PC-3 (cell line): Measurements from ENCODE around the gene SRSF8. TPM values are rescaled to one million over a fixed set of nuclear protein-coding genes. Genes with fewer than 3 reads are reported as not detected.

Source experiments
- ATAC-seq: fragments of 200-7000 bp; cut with Tn5 transposase; 2 replicates; pipeline ENCODE4 v1.9.1; 2020; ENCODE audit warnings: mild to moderate bottlenecking, moderate library complexity
- BruUV-seq: library from RNA; stranded (reverse); fragments of 400-500 nt; replicated peaks from 2 replicates; lab custom pipeline; 2021; lab: Mats Ljungman, UMichigan
- CTCF ChIA-PET: fragments of 300-600 bp; sonication (Branson Sonifier 250); formaldehyde crosslinking; loops from one replicate; lab custom pipeline; 2022; ENCODE audit warnings: antibody characterized with exemption; lab: Charles Lee
- POLR2A ChIA-PET: fragments of 300-600 bp; sonication (Branson Sonifier 250); formaldehyde crosslinking; loops from one replicate; lab custom pipeline; 2022; ENCODE audit warnings: antibody characterized with exemption; ENCODE audit not compliant: unreplicated experiment; lab: Charles Lee
- DNase-seq: peaks from one replicate; pipeline ENCODE4 v3.0.0-alpha.2; 2015
- H2AFZ ChIP-seq: fragments of 300-600 bp; sonication (generic); 2 replicates; pipeline ENCODE4 v1.6.0; 2016; ENCODE audit warnings: antibody characterized with exemption, low read length
- H3F3A ChIP-seq: fragments of 300-600 bp; sonication (generic); one replicate; pipeline ENCODE4 v1.6.0; 2017; ENCODE audit warnings: antibody characterized with exemption, low read length, control low read depth, mild to moderate bottlenecking; ENCODE audit not compliant: unreplicated experiment
- H3K27ac ChIP-seq: fragments of 300-600 bp; sonication (generic); 2 replicates; pipeline ENCODE4 v1.5.1; 2016; ENCODE audit warnings: mild to moderate bottlenecking, low read length
- H3K27me3 ChIP-seq: fragments of 300-600 bp; sonication (generic); 2 replicates; pipeline ENCODE4 v1.6.1; 2016; ENCODE audit warnings: low read length, mixed read lengths
- H3K36me3 ChIP-seq: fragments of 300-600 bp; sonication (generic); 2 replicates; pipeline ENCODE4 v1.6.1; 2016; ENCODE audit warnings: low read depth, mixed run types, low read length, mixed read lengths
- H3K4me1 ChIP-seq: fragments of 300-600 bp; sonication (generic); 2 replicates; pipeline ENCODE4 v1.5.1; 2016; ENCODE audit warnings: low read length; ENCODE audit not compliant: insufficient read depth
- H3K4me2 ChIP-seq: fragments of 300-600 bp; sonication (generic); 2 replicates; pipeline ENCODE4 v1.6.0; 2016; ENCODE audit warnings: low read length
- H3K4me3 ChIP-seq: fragments of 300-600 bp; sonication (generic); 2 replicates; pipeline ENCODE4 v1.5.1; 2016; ENCODE audit warnings: mild to moderate bottlenecking, low read length, mixed read lengths
- H3K79me2 ChIP-seq: fragments of 300-600 bp; sonication (generic); 2 replicates; pipeline ENCODE4 v1.6.1; 2017; ENCODE audit warnings: low read length, mixed read lengths
- H3K9ac ChIP-seq: fragments of 300-600 bp; sonication (generic); 2 replicates; pipeline ENCODE4 v1.6.0; 2016; ENCODE audit warnings: mild to moderate bottlenecking, low read length
- H3K9me2 ChIP-seq: fragments of 300-600 bp; sonication (generic); replicated peaks from 2 replicates; pipeline ENCODE4 v1.6.1; 2016; ENCODE audit warnings: mixed run types, low read length, mixed read lengths
- H3K9me3 ChIP-seq: fragments of 300-600 bp; sonication (generic); 2 replicates; pipeline ENCODE4 v1.6.1; 2016; ENCODE audit warnings: low read length, mixed read lengths
- H4K20me1 ChIP-seq: fragments of 300-600 bp; sonication (generic); 2 replicates; pipeline ENCODE4 v1.6.1; 2016; ENCODE audit warnings: low read length, mixed read lengths
- EZH2 ChIP-seq: fragments of 300-600 bp; sonication (generic); IDR thresholded peaks from one replicate; pipeline ENCODE4 v1.6.1; 2017; ENCODE audit warnings: antibody characterized with exemption, mild to moderate bottlenecking, low read length; ENCODE audit not compliant: unreplicated experiment
- EZH2phosphoT487 ChIP-seq: fragments of 300-600 bp; sonication (generic); IDR thresholded peaks from 2 replicates; pipeline ENCODE4 v1.6.1; 2018; ENCODE audit warnings: mild to moderate bottlenecking, antibody characterized with exemption, low read length, borderline replicate concordance
- intact Hi-C: fragments of 100-400 bp; cut with micrococcal nuclease; formaldehyde crosslinking; loops from 2 replicates; pipeline ENCODE4 v1.9.0; 2023
- total RNA-seq: library from RNA; depleted of rRNA; stranded (reverse); fragments of >200 nt; gene quantifications from 2 replicates; pipeline ENCODE4 v1.2.3, GENCODE V29; 2014
- TF ChIP-seq, protein P1 (sequence below): fragments of 300-600 bp; sonication (generic); conservative IDR thresholded peaks from 2 replicates; pipeline ENCODE4 v1.5.1; 2017; ENCODE audit warnings: antibody characterized with exemption, low read depth, mild to moderate bottlenecking, low read length

SRSF8 gene
- total RNA-seq, 1 experiment from 2014 or later: 17.2 TPM

DNA sequence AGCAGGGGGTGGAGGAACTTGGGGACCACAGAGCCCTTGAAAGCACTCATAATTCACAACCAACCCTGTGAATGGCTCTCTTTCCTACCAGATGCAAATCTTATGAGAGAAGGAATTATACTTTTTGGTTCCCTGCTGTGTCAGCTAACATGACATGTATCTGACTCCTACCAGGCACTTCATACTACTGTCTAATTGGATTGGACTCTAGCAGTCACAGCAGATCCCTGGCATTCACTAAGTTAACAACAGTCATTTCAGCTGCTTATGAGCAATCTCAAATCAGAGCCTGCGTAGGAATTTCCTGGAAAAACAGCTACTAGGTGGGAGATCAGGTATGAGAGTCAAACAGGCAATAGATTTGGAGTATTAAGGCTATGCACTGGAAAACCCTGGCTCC is 11.8 kb downstream of the SRSF8 start:
- H3K36me3 ChIP-seq: no peaks in the 10 kb centered on the region

DNA sequence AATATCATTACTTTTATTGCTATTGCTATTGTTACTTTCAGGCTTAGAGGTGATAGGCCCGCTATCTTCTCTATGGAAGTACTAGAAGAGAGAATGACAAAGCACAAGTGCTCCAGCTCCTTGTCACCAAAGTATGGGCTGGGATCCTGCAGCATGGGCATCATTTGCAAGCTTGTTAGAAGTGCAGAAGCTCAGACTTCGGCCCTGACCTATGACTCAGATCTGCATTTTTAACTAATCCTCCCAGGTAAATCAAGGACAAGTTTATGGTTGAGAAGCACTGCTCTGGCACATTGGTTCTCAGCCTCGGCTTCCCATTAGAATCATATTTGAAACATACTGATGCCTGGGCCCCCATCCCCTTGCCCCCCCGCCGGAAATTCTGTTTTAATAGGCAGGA is 14.3 kb downstream of the SRSF8 start:
- BruUV-seq: no TSS peak
- ATAC-seq (no peak), DNase-seq (no peak)
- Histone ChIP-seq H3K9me3 (no peaks in the 10 kb centered on the region), H4K20me1 (no peaks in the 10 kb centered on the region), H3K27ac (no peak overlapping the region), H3K36me3 (no peaks in the 10 kb centered on the region), H3K9ac (no peak overlapping the region), H3K4me2 (no peak overlapping the region), H3F3A (no peaks in the 10 kb centered on the region), H3K27me3 (no peaks in the 10 kb centered on the region), H3K4me3 (no peak overlapping the region), H2AFZ (no peak overlapping the region), H3K4me1 (peaks cover 21% of the 10 kb centered on the region), H3K9me2 (no peaks in the 10 kb centered on the region), H3K79me2 (no peaks in the 10 kb centered on the region)
- ChIA-PET CTCF (interaction anchor here (0.6 kb wide), 1 partner anchor 9 kb away, joined by 3 read pairs; no protein-coding TSS in a partner anchor), POLR2A (no interaction called here)
- TF ChIP-seq, protein P1, sequence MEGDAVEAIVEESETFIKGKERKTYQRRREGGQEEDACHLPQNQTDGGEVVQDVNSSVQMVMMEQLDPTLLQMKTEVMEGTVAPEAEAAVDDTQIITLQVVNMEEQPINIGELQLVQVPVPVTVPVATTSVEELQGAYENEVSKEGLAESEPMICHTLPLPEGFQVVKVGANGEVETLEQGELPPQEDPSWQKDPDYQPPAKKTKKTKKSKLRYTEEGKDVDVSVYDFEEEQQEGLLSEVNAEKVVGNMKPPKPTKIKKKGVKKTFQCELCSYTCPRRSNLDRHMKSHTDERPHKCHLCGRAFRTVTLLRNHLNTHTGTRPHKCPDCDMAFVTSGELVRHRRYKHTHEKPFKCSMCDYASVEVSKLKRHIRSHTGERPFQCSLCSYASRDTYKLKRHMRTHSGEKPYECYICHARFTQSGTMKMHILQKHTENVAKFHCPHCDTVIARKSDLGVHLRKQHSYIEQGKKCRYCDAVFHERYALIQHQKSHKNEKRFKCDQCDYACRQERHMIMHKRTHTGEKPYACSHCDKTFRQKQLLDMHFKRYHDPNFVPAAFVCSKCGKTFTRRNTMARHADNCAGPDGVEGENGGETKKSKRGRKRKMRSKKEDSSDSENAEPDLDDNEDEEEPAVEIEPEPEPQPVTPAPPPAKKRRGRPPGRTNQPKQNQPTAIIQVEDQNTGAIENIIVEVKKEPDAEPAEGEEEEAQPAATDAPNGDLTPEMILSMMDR: no peak
- TF ChIP-seq EZH2phosphoT487 (no peak), EZH2 (no peak)
- intact Hi-C loops: no loop called here

More for the DNA sequence above, 11.8 kb downstream of the SRSF8 start:
- Histone ChIP-seq H3K9me2 (no peaks in the 10 kb centered on the region), H2AFZ (no peak overlapping the region), H3K9me3 (no peaks in the 10 kb centered on the region), H3K79me2 (no peaks in the 10 kb centered on the region), H4K20me1 (no peaks in the 10 kb centered on the region), H3K27me3 (no peaks in the 10 kb centered on the region), H3K4me2 (no peak overlapping the region), H3K4me1 (peaks cover 22% of the 10 kb centered on the region), H3F3A (no peaks in the 10 kb centered on the region), H3K27ac (no peak overlapping the region), H3K9ac (no peak overlapping the region), H3K4me3 (no peak overlapping the region)
- BruUV-seq: no TSS peak
- CTCF ChIA-PET: no interaction called here
- intact Hi-C loops: no loop called here
- DNase-seq (peak; percentile 42), ATAC-seq (no peak)
- TF ChIP-seq EZH2phosphoT487: no peak
- TF ChIP-seq, protein P1: no peak
- no peak for TF ChIP-seq EZH2
- POLR2A ChIA-PET: no interaction called here

DNA sequence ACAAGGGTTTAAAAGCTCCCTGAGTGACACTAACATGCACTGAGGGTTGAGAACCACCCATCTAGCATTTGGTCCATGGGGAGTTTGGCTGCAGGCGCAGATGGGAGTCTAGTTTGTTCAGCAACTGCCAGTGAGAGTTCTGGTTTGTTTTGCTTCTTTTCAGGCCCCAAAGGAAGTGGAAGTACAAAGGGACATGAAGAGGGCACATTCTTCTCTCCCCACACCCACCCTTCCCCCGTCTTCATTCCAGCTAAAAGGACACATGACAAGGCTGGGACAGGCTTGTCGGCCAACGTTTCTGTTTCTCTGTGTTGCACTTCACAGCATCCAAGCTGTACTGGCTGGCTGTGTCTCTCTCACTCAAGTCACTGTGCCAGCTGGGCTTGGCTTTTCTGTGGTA is 14.7 kb downstream of the SRSF8 start:
- DNase-seq (no peak), ATAC-seq (no peak)
- Histone ChIP-seq H3K27ac (no peak overlapping the region), H3K79me2 (no peaks in the 10 kb centered on the region), H2AFZ (no peak overlapping the region), H3K9me2 (no peaks in the 10 kb centered on the region), H3K27me3 (no peaks in the 10 kb centered on the region), H3K36me3 (no peaks in the 10 kb centered on the region), H3F3A (no peaks in the 10 kb centered on the region), H3K9ac (no peak overlapping the region), H4K20me1 (no peaks in the 10 kb centered on the region), H3K4me2 (no peak overlapping the region), H3K4me1 (peaks cover 17% of the 10 kb centered on the region), H3K9me3 (no peaks in the 10 kb centered on the region), H3K4me3 (no peak overlapping the region)
- intact Hi-C loops: no loop called here
- BruUV-seq: no TSS peak
- TF ChIP-seq EZH2phosphoT487: no peak
- TF ChIP-seq, protein P1: no peak
- no peak for TF ChIP-seq EZH2
- CTCF ChIA-PET: interaction anchor here (0.6 kb wide), 1 partner anchor 9 kb away, joined by 3 read pairs; no protein-coding TSS in a partner anchor
- POLR2A ChIA-PET: no interaction called here
